ENCODE data around the gene GAMT. TPM values are rescaled to one million over a fixed set of nuclear protein-coding genes. Genes with fewer than 3 reads are reported as not detected.

GAMT gene
- total and polyA plus RNA-seq, 2 of the 13 experiments (the other 11 are each of a cell fraction or from before 2014, with no cell fraction given) = 115 to 124 TPM

GRCh38 chr19:1383312-1384084, 17.8 kb downstream of the GAMT start, which contains the start of gene NDUFS7 (continued):
- TF ChIP-seq ZNF672 (CRISPR knock-in tag; IDR thresholded peaks at IDR 0.05) = peak; percentile 83; the same call in 1 of the 2 replicates
- peak; percentile 82; the same call in 1 of the 2 replicates for TF ChIP-seq ZNF800 (CRISPR knock-in tag; IDR thresholded peaks at IDR 0.05)
- peak; percentile 97 for TF ChIP-seq ZNF337 (CRISPR knock-in tag; IDR thresholded peaks at IDR 0.05; ENCODE audit: borderline replicate concordance, low read depth)
- peak; percentile 94 for TF ChIP-seq MYC (CRISPR knock-in tag; IDR thresholded peaks at IDR 0.05; ENCODE audit: borderline replicate concordance)
- TF ChIP-seq MLXIP (CRISPR knock-in tag; IDR thresholded peaks at IDR 0.05; ENCODE audit: borderline replicate concordance) = no peak; the same call in 1 of the 2 replicates
- TF ChIP-seq ZNF17 (CRISPR knock-in tag; IDR thresholded peaks at IDR 0.05) = no peak
- no peak for TF ChIP-seq ZBTB37 (CRISPR knock-in tag; IDR thresholded peaks at IDR 0.05)
- TF ChIP-seq MXD1 (CRISPR knock-in tag; IDR thresholded peaks at IDR 0.05) = peak; percentile 83; the same call in 1 of the 2 replicates
- TF ChIP-seq RFX3 (CRISPR knock-in tag; IDR thresholded peaks at IDR 0.05) = no peak
- peak; percentile 98 for TF ChIP-seq ZNF747 (CRISPR knock-in tag; IDR thresholded peaks at IDR 0.05; ENCODE audit: borderline replicate concordance)
- TF ChIP-seq ZFP82 (CRISPR knock-in tag; IDR thresholded peaks at IDR 0.05; ENCODE audit: borderline replicate concordance) = peak; percentile 99
- TF ChIP-seq ZNF737 (CRISPR knock-in tag; IDR thresholded peaks at IDR 0.05; ENCODE audit: borderline replicate concordance) = peak; percentile 96; the same call in 1 of the 2 replicates
- 0 out of 2 replicates have a peak, but pooled peaks have one; percentile 11 for TF ChIP-seq MTF1 (CRISPR knock-in tag; IDR thresholded peaks at IDR 0.05)
- TF ChIP-seq ZNF275 (CRISPR knock-in tag; IDR thresholded peaks at IDR 0.05; ENCODE audit: borderline replicate concordance) = peak; percentile 90
- no peak for TF ChIP-seq ZNF660 (CRISPR knock-in tag; IDR thresholded peaks at IDR 0.05; ENCODE audit: borderline replicate concordance, low read depth)
- peak; percentile 81 for TF ChIP-seq RCOR2 (CRISPR knock-in tag; IDR thresholded peaks at IDR 0.05)
- peak; percentile 78 for TF ChIP-seq SOX5 (CRISPR knock-in tag; IDR thresholded peaks at IDR 0.05; ENCODE audit: borderline replicate concordance)
- peak; percentile 94; the same call in 1 of the 2 replicates for TF ChIP-seq ZNF577 (CRISPR knock-in tag; IDR thresholded peaks at IDR 0.05; ENCODE audit: borderline replicate concordance, low read depth)
- no peak; the same call in 1 of the 2 replicates for TF ChIP-seq ETS1 (CRISPR knock-in tag; IDR thresholded peaks at IDR 0.05)

All from HepG2 (cell line).